PC-3 (cell line): ENCODE data around the gene PLOD3. TPM values are rescaled to one million over a fixed set of nuclear protein-coding genes. Genes with fewer than 3 reads are reported as not detected.

ENCODE experiments used
- ATAC-seq: fragments of 200-7000 bp; cut with Tn5 transposase; 2 replicates; pipeline ENCODE4 v1.9.1; 2020; ENCODE audit warnings: mild to moderate bottlenecking, moderate library complexity
- BruUV-seq: library from RNA; stranded (reverse); fragments of 400-500 nt; replicated peaks from 2 replicates; lab custom pipeline; 2021; lab: Mats Ljungman, UMichigan
- CTCF ChIA-PET: fragments of 300-600 bp; sonication (Branson Sonifier 250); formaldehyde crosslinking; loops from one replicate; lab custom pipeline; 2022; ENCODE audit warnings: antibody characterized with exemption; lab: Charles Lee
- POLR2A ChIA-PET: fragments of 300-600 bp; sonication (Branson Sonifier 250); formaldehyde crosslinking; loops from one replicate; lab custom pipeline; 2022; ENCODE audit warnings: antibody characterized with exemption; ENCODE audit not compliant: unreplicated experiment; lab: Charles Lee
- DNase-seq: peaks from one replicate; pipeline ENCODE4 v3.0.0-alpha.2; 2015
- H2AFZ ChIP-seq: fragments of 300-600 bp; sonication (generic); 2 replicates; pipeline ENCODE4 v1.6.0; 2016; ENCODE audit warnings: antibody characterized with exemption, low read length
- H3F3A ChIP-seq: fragments of 300-600 bp; sonication (generic); one replicate; pipeline ENCODE4 v1.6.0; 2017; ENCODE audit warnings: antibody characterized with exemption, low read length, control low read depth, mild to moderate bottlenecking; ENCODE audit not compliant: unreplicated experiment
- H3K27ac ChIP-seq: fragments of 300-600 bp; sonication (generic); 2 replicates; pipeline ENCODE4 v1.5.1; 2016; ENCODE audit warnings: mild to moderate bottlenecking, low read length
- H3K27me3 ChIP-seq: fragments of 300-600 bp; sonication (generic); 2 replicates; pipeline ENCODE4 v1.6.1; 2016; ENCODE audit warnings: low read length, mixed read lengths
- H3K36me3 ChIP-seq: fragments of 300-600 bp; sonication (generic); 2 replicates; pipeline ENCODE4 v1.6.1; 2016; ENCODE audit warnings: low read depth, mixed run types, low read length, mixed read lengths
- H3K4me1 ChIP-seq: fragments of 300-600 bp; sonication (generic); 2 replicates; pipeline ENCODE4 v1.5.1; 2016; ENCODE audit warnings: low read length; ENCODE audit not compliant: insufficient read depth
- H3K4me2 ChIP-seq: fragments of 300-600 bp; sonication (generic); 2 replicates; pipeline ENCODE4 v1.6.0; 2016; ENCODE audit warnings: low read length
- H3K4me3 ChIP-seq: fragments of 300-600 bp; sonication (generic); 2 replicates; pipeline ENCODE4 v1.5.1; 2016; ENCODE audit warnings: mild to moderate bottlenecking, low read length, mixed read lengths
- H3K79me2 ChIP-seq: fragments of 300-600 bp; sonication (generic); 2 replicates; pipeline ENCODE4 v1.6.1; 2017; ENCODE audit warnings: low read length, mixed read lengths
- H3K9ac ChIP-seq: fragments of 300-600 bp; sonication (generic); 2 replicates; pipeline ENCODE4 v1.6.0; 2016; ENCODE audit warnings: mild to moderate bottlenecking, low read length
- H3K9me2 ChIP-seq: fragments of 300-600 bp; sonication (generic); replicated peaks from 2 replicates; pipeline ENCODE4 v1.6.1; 2016; ENCODE audit warnings: mixed run types, low read length, mixed read lengths
- H3K9me3 ChIP-seq: fragments of 300-600 bp; sonication (generic); 2 replicates; pipeline ENCODE4 v1.6.1; 2016; ENCODE audit warnings: low read length, mixed read lengths
- H4K20me1 ChIP-seq: fragments of 300-600 bp; sonication (generic); 2 replicates; pipeline ENCODE4 v1.6.1; 2016; ENCODE audit warnings: low read length, mixed read lengths
- EZH2 ChIP-seq: fragments of 300-600 bp; sonication (generic); IDR thresholded peaks from one replicate; pipeline ENCODE4 v1.6.1; 2017; ENCODE audit warnings: antibody characterized with exemption, mild to moderate bottlenecking, low read length; ENCODE audit not compliant: unreplicated experiment
- EZH2phosphoT487 ChIP-seq: fragments of 300-600 bp; sonication (generic); IDR thresholded peaks from 2 replicates; pipeline ENCODE4 v1.6.1; 2018; ENCODE audit warnings: mild to moderate bottlenecking, antibody characterized with exemption, low read length, borderline replicate concordance
- intact Hi-C: fragments of 100-400 bp; cut with micrococcal nuclease; formaldehyde crosslinking; loops from 2 replicates; pipeline ENCODE4 v1.9.0; 2023
- total RNA-seq: library from RNA; depleted of rRNA; stranded (reverse); fragments of >200 nt; gene quantifications from 2 replicates; pipeline ENCODE4 v1.2.3, GENCODE V29; 2014
- TF ChIP-seq, protein P1 (sequence below): fragments of 300-600 bp; sonication (generic); conservative IDR thresholded peaks from 2 replicates; pipeline ENCODE4 v1.5.1; 2017; ENCODE audit warnings: antibody characterized with exemption, low read depth, mild to moderate bottlenecking, low read length

The PLOD3 gene
- total RNA-seq, 1 experiment from 2014 or later = 66.6 TPM

- Histone ChIP-seq H3K27ac (no peak overlapping the region), H3K4me3 (peak overlapping the region; percentile 67), H3K9ac (peak overlapping the region; percentile 24; the same call in 1 of the 2 replicates), H3K9me2 (no peaks in the 10 kb centered on the region), H3K36me3 (no peaks in the 10 kb centered on the region), H3K27me3 (no peaks in the 10 kb centered on the region), H3K4me1 (peaks cover 8% of the 10 kb centered on the region; the same call in 1 of the 2 replicates), H2AFZ (peak overlapping the region; percentile 55), H3K4me2 (peak overlapping the region; percentile 92), H4K20me1 (no peaks in the 10 kb centered on the region), H3K9me3 (no peaks in the 10 kb centered on the region), H3K79me2 (no peaks in the 10 kb centered on the region), H3F3A (no peaks in the 10 kb centered on the region)
- BruUV-seq = no TSS peak
- ATAC-seq (peak; percentile 86), DNase-seq (peak; percentile 68)
- intact Hi-C loops = no loop called here
- CTCF ChIA-PET = interaction anchor here (0.6 kb wide), 1 partner anchor 102 kb away, joined by 3 read pairs; no protein-coding TSS in a partner anchor
- POLR2A ChIA-PET = interaction anchor here (0.6 kb wide), 1 partner anchor 9 kb away, joined by 6 read pairs; no protein-coding TSS in a partner anchor
- TF ChIP-seq, protein P1, sequence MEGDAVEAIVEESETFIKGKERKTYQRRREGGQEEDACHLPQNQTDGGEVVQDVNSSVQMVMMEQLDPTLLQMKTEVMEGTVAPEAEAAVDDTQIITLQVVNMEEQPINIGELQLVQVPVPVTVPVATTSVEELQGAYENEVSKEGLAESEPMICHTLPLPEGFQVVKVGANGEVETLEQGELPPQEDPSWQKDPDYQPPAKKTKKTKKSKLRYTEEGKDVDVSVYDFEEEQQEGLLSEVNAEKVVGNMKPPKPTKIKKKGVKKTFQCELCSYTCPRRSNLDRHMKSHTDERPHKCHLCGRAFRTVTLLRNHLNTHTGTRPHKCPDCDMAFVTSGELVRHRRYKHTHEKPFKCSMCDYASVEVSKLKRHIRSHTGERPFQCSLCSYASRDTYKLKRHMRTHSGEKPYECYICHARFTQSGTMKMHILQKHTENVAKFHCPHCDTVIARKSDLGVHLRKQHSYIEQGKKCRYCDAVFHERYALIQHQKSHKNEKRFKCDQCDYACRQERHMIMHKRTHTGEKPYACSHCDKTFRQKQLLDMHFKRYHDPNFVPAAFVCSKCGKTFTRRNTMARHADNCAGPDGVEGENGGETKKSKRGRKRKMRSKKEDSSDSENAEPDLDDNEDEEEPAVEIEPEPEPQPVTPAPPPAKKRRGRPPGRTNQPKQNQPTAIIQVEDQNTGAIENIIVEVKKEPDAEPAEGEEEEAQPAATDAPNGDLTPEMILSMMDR = no peak
- no peak for TF ChIP-seq EZH2phosphoT487
- no peak for TF ChIP-seq EZH2
These were observed 14.9 kb upstream of the PLOD3 start for GRCh38 chr7:101232141-101232850.

DNA sequence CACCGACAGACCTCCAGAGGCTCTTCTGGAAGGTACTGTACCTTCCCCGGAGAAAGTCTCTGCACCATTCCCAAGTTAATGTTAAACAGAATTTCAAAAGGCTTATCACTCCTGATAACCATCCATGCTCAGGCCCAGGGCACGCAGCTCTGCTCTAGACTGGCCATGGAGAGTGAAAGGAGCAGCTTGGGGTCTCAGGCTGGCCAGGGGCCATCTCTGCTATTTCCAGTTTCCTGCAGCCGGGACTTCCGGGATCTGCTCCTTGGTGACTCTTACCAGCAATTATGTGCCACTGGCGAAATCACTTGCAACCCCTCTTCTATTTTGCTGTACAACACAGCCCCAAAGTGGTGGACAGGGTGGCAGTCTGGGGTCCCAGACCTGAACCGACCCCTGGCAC, 14.3 kb upstream of the PLOD3 start:
- Histone ChIP-seq H3K27ac (no peak overlapping the region), H3K4me1 (peaks cover 8% of the 10 kb centered on the region; the same call in 1 of the 2 replicates), H4K20me1 (no peaks in the 10 kb centered on the region), H3K9ac (peak overlapping the region; percentile 24; the same call in 1 of the 2 replicates), H3K4me2 (peak overlapping the region; percentile 92), H3K9me2 (no peaks in the 10 kb centered on the region), H3K4me3 (peak overlapping the region; percentile 67), H3K79me2 (no peaks in the 10 kb centered on the region), H2AFZ (peak overlapping the region; percentile 55), H3K36me3 (no peaks in the 10 kb centered on the region), H3K9me3 (no peaks in the 10 kb centered on the region), H3K27me3 (no peaks in the 10 kb centered on the region), H3F3A (no peaks in the 10 kb centered on the region)
- DNase-seq (no peak), ATAC-seq (peak; percentile 4; the same call in 1 of the 2 replicates)
- intact Hi-C loops = no loop called here
- ChIA-PET CTCF (no interaction called here), POLR2A (no interaction called here)
- BruUV-seq = no TSS peak
- TF ChIP-seq EZH2phosphoT487 (no peak), EZH2 (no peak)
- TF ChIP-seq, protein P1 = no peak

DNA sequence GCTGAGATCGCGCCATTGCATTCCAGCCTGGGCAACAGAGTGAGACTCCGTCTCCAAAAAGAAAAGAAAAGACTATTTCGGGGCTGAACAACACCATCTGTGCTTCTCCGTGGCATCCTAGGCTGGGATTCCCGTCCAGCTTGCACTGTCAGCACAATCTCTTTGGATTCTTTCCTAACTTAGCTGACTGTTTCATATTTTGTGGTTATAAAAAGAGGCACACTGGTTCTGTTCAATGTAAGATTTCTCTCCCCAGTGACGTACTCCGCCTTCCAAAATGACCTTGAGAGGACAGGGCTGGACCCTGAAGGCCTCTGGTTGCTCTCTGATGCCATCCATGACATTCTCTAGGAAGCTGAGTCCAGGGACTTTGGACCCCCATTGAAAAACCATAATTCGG, 9.3 kb upstream of the PLOD3 start:
- ChIA-PET POLR2A (no interaction called here), CTCF (no interaction called here)
- Histone ChIP-seq H3F3A (no peaks in the 10 kb centered on the region), H3K4me2 (no peak overlapping the region), H3K4me1 (peaks cover 2% of the 10 kb centered on the region; the same call in 1 of the 2 replicates), H2AFZ (no peak overlapping the region), H3K9me2 (no peaks in the 10 kb centered on the region), H3K9ac (no peak overlapping the region), H3K27me3 (no peaks in the 10 kb centered on the region), H3K27ac (no peak overlapping the region), H3K36me3 (peaks cover 5% of the 10 kb centered on the region), H3K4me3 (no peak overlapping the region), H3K79me2 (0 out of 2 replicates have a peak, but pooled peaks cover under 1% of the 10 kb centered on the region), H3K9me3 (no peaks in the 10 kb centered on the region), H4K20me1 (no peaks in the 10 kb centered on the region)
- ATAC-seq (no peak), DNase-seq (no peak)
- no peak for TF ChIP-seq EZH2
- TF ChIP-seq, protein P1 = no peak
- no peak for TF ChIP-seq EZH2phosphoT487
- no TSS peak for BruUV-seq
- intact Hi-C loops = no loop called here
